Stimulated activated naive CD8-positive, alpha-beta T cell treated with anti-CD3 and anti-CD28 coated beads, Interleukin-15, Interleukin-2, amounts not matched to agents 100 ng/mL and 50 ng/mL, for 24 hours (primary cell): ENCODE data around the gene CNKSR1.

Source experiments
- H3K27ac Mint-ChIP-seq: one replicate; pipeline ENCODE4 v1.8.0; 2021; ENCODE audit warnings: mild to moderate bottlenecking, mixed read lengths
- H3K27me3 Mint-ChIP-seq: one replicate; pipeline ENCODE4 v1.8.0; 2021; ENCODE audit warnings: mixed read lengths
- H3K36me3 Mint-ChIP-seq: one replicate; pipeline ENCODE4 v1.8.0; 2021; ENCODE audit warnings: low read depth, mixed read lengths
- H3K4me1 Mint-ChIP-seq: one replicate; pipeline ENCODE4 v1.8.0; 2021; ENCODE audit warnings: low read depth, mixed read lengths
- H3K4me3 Mint-ChIP-seq: one replicate; pipeline ENCODE4 v1.8.0; 2021; ENCODE audit warnings: mild to moderate bottlenecking, mixed read lengths
- H3K9me3 Mint-ChIP-seq: one replicate; pipeline ENCODE4 v1.8.0; 2021; ENCODE audit warnings: mixed read lengths

The CNKSR1 gene

DNA sequence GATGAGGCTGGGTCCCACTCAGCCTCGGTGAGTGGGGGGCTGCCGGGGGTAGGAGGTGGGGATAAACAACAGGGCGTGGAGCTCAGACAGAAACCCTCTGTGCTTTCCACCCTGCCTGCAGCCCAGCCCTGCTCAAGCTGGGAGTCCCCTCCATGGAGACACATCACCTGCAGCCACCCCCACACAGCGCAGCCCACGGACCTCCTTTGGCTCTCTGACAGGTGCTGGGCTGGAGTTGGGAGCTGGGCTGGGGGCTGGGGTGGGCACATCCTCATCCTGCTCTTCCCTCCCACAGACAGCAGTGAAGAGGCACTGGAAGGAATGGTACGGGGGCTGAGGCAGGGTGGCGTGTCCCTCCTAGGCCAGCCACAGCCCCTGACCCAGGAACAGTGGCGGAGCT lies 11.2 kb downstream of the CNKSR1 start:
- H3K4me3 Mint-ChIP-seq = no peak overlapping the region
- H3K36me3 Mint-ChIP-seq = no peaks in the 10 kb centered on the region
- no peaks in the 10 kb centered on the region for H3K9me3 Mint-ChIP-seq
- peaks cover 8% of the 10 kb centered on the region for H3K4me1 Mint-ChIP-seq
- no peak overlapping the region for H3K27ac Mint-ChIP-seq
- no peaks in the 10 kb centered on the region for H3K27me3 Mint-ChIP-seq

GRCh38 chr1:26189331-26189730 lies 12.0 kb downstream of the CNKSR1 start:
- no peaks in the 10 kb centered on the region for H3K36me3 Mint-ChIP-seq
- H3K27ac Mint-ChIP-seq = no peak overlapping the region
- H3K4me1 Mint-ChIP-seq = peaks cover 8% of the 10 kb centered on the region
- no peaks in the 10 kb centered on the region for H3K9me3 Mint-ChIP-seq
- H3K4me3 Mint-ChIP-seq = no peak overlapping the region
- no peaks in the 10 kb centered on the region for H3K27me3 Mint-ChIP-seq

GRCh38 chr1:26189751-26190275 lies 12.5 kb downstream of the CNKSR1 start:
- Mint-ChIP-seq H3K27ac (no peak overlapping the region), H3K36me3 (no peaks in the 10 kb centered on the region), H3K9me3 (no peaks in the 10 kb centered on the region), H3K4me3 (no peak overlapping the region), H3K4me1 (peaks cover 8% of the 10 kb centered on the region), H3K27me3 (no peaks in the 10 kb centered on the region)

DNA sequence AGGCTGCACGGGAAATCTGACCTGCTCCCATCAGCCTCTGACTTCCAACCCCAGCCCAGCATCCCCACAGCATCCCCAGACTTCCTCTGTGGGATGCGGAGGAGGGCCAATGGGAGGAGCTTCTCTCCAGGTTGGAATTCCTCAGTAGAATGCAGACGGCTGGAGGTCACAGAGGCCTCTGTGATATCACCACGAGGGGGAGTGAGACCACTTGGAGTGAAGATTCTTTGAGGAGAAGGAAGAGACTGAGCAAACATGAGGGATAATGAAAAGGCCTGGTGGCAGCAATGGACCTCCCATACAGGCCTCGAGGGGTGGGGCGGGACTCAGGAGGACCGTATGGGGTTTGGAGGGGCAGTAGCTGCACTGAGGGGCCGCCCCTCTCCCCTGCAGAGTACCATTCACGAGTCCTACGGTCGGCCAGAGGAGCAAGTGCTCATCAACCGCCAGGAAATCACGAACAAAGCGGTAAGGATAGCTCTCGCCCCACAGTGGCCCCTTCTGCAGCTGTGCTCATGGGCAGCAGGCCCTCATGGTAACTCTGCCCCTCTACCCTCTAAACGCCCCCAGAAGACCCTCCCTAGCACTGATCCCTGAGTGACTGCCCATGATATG lies 13.2 kb downstream of the CNKSR1 start, which contains the start of gene CATSPER4:
TSS of gene CATSPER4 (plus strand) at position 230 of the 615 bp plus-strand sequence. CDS start at position 256, 26 bp downstream.
- Mint-ChIP-seq H3K9me3 (no peaks in the 10 kb centered on the region), H3K4me1 (peaks cover 8% of the 10 kb centered on the region), H3K27me3 (no peaks in the 10 kb centered on the region), H3K4me3 (no peak within 1 kb of the TSS), H3K36me3 (no peaks in the 10 kb centered on the region), H3K27ac (no peak within 1 kb of the TSS)

DNA sequence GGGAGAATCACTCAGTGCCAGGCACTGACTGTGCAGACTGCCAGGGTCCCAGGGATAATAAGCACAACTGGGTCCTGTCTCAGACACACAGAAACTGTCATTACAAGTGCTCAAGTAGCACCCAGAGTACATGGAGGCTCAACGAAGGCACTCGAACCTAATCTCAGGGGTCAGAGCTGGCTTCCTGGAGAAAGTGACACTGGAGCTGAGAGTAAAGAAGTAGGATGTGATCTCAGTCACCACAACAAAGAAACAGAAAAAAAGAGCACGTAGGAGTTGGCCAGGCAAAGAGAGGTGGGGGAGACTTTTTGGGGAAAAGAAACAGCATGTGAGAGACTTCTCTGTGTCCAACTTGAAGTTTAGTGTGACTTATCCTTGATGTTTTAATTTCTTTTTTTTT lies 14.4 kb downstream of the CNKSR1 start:
- H3K9me3 Mint-ChIP-seq = no peaks in the 10 kb centered on the region
- no peaks in the 10 kb centered on the region for H3K27me3 Mint-ChIP-seq
- peaks cover 8% of the 10 kb centered on the region for H3K4me1 Mint-ChIP-seq
- no peak overlapping the region for H3K4me3 Mint-ChIP-seq
- no peaks in the 10 kb centered on the region for H3K36me3 Mint-ChIP-seq
- H3K27ac Mint-ChIP-seq = peak overlapping the region; percentile 73

GRCh38 chr1:26195805-26196204 lies 18.5 kb downstream of the CNKSR1 start:
- H3K4me3 Mint-ChIP-seq = no peak overlapping the region
- no peaks in the 10 kb centered on the region for H3K27me3 Mint-ChIP-seq
- no peak overlapping the region for H3K27ac Mint-ChIP-seq
- peaks cover 13% of the 10 kb centered on the region for H3K4me1 Mint-ChIP-seq
- H3K9me3 Mint-ChIP-seq = no peaks in the 10 kb centered on the region
- H3K36me3 Mint-ChIP-seq = no peaks in the 10 kb centered on the region

DNA sequence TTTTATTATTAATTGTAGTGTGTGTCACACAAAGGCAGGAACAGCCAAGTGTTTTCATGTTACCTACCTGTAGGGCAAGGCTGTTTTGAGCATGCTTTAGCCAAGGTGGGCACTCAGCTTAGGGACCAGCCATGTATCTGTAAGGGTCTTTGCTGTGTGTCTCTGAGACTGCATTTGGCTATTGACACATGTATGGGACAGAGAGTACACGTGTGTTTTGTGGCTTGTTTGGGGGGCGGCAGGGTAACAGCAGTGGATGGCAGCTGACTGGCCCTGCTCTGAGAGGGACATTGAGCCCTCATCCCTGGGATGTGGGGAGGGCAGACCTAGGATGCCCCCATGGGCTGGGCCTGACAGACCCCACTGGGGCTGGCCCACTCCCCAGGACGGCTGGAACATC lies 20.0 kb downstream of the CNKSR1 start:
- Mint-ChIP-seq H3K4me1 (peaks cover 20% of the 10 kb centered on the region), H3K36me3 (no peaks in the 10 kb centered on the region), H3K27ac (no peak overlapping the region), H3K9me3 (no peaks in the 10 kb centered on the region), H3K4me3 (no peak overlapping the region), H3K27me3 (no peaks in the 10 kb centered on the region)

- Mint-ChIP-seq H3K27me3 (no peaks in the 10 kb centered on the region), H3K36me3 (no peaks in the 10 kb centered on the region), H3K27ac (no peak overlapping the region), H3K4me3 (no peak overlapping the region), H3K9me3 (no peaks in the 10 kb centered on the region), H3K4me1 (peaks cover 24% of the 10 kb centered on the region)
Observed at GRCh38 chr1:26197813-26198212, 20.5 kb downstream of the CNKSR1 start.

GRCh38 chr1:26200413-26200812 lies 23.1 kb downstream of the CNKSR1 start:
- H3K9me3 Mint-ChIP-seq = no peaks in the 10 kb centered on the region
- no peak overlapping the region for H3K4me3 Mint-ChIP-seq
- H3K4me1 Mint-ChIP-seq = peaks cover 24% of the 10 kb centered on the region
- H3K27me3 Mint-ChIP-seq = no peaks in the 10 kb centered on the region
- no peaks in the 10 kb centered on the region for H3K36me3 Mint-ChIP-seq
- H3K27ac Mint-ChIP-seq = no peak overlapping the region

GRCh38 chr1:26203642-26204318 lies 26.5 kb downstream of the CNKSR1 start:
- no peak overlapping the region for H3K27ac Mint-ChIP-seq
- no peaks in the 10 kb centered on the region for H3K36me3 Mint-ChIP-seq
- H3K4me3 Mint-ChIP-seq = no peak overlapping the region
- no peaks in the 10 kb centered on the region for H3K9me3 Mint-ChIP-seq
- H3K27me3 Mint-ChIP-seq = no peaks in the 10 kb centered on the region
- H3K4me1 Mint-ChIP-seq = peaks cover 24% of the 10 kb centered on the region

GRCh38 chr1:26210147-26210870 lies 33.0 kb downstream of the CNKSR1 start:
- H3K36me3 Mint-ChIP-seq = no peaks in the 10 kb centered on the region
- H3K27me3 Mint-ChIP-seq = no peaks in the 10 kb centered on the region
- H3K9me3 Mint-ChIP-seq = no peaks in the 10 kb centered on the region
- no peak overlapping the region for H3K4me3 Mint-ChIP-seq
- H3K4me1 Mint-ChIP-seq = no peaks in the 10 kb centered on the region
- no peak overlapping the region for H3K27ac Mint-ChIP-seq

- no peak overlapping the region for H3K4me3 Mint-ChIP-seq
- no peaks in the 10 kb centered on the region for H3K4me1 Mint-ChIP-seq
- H3K27me3 Mint-ChIP-seq = no peaks in the 10 kb centered on the region
- H3K9me3 Mint-ChIP-seq = no peaks in the 10 kb centered on the region
- no peaks in the 10 kb centered on the region for H3K36me3 Mint-ChIP-seq
- H3K27ac Mint-ChIP-seq = no peak overlapping the region
Observed at GRCh38 chr1:26212726-26213125, 35.4 kb downstream of the CNKSR1 start.

- H3K36me3 Mint-ChIP-seq = no peaks in the 10 kb centered on the region
- H3K9me3 Mint-ChIP-seq = no peaks in the 10 kb centered on the region
- no peaks in the 10 kb centered on the region for H3K4me1 Mint-ChIP-seq
- H3K27ac Mint-ChIP-seq = no peak overlapping the region
- no peak overlapping the region for H3K4me3 Mint-ChIP-seq
- H3K27me3 Mint-ChIP-seq = no peaks in the 10 kb centered on the region
Observed at GRCh38 chr1:26213335-26213905, 36.1 kb downstream of the CNKSR1 start.

DNA sequence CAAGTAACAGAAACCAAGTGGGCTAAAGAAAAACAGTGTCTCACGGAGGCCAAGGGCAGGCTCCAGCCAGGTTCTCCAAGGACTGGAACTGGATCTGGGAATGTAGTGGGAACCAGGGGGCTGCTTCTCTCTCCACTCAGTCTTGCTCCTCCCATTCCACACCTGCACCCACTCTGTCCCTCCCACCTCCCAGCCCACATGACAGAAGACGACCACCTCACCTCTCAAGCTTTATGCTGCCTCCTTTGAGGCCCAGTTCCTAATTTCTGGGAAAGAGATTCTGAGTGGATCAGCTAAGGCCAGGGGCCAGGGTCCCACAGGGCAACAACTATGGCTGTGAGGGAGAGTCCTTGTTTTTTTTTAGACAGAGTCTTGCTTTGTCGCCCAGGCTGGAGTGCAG lies 38.0 kb downstream of the CNKSR1 start:
- Mint-ChIP-seq H3K9me3 (no peaks in the 10 kb centered on the region), H3K4me3 (no peak overlapping the region), H3K36me3 (no peaks in the 10 kb centered on the region), H3K27ac (no peak overlapping the region), H3K4me1 (no peaks in the 10 kb centered on the region), H3K27me3 (no peaks in the 10 kb centered on the region)

GRCh38 chr1:26218906-26219494 lies 41.7 kb downstream of the CNKSR1 start:
- no peaks in the 10 kb centered on the region for H3K36me3 Mint-ChIP-seq
- H3K4me1 Mint-ChIP-seq = no peaks in the 10 kb centered on the region
- H3K4me3 Mint-ChIP-seq = no peak overlapping the region
- no peak overlapping the region for H3K27ac Mint-ChIP-seq
- H3K27me3 Mint-ChIP-seq = peaks cover 3% of the 10 kb centered on the region
- H3K9me3 Mint-ChIP-seq = no peaks in the 10 kb centered on the region
